Measurements from ENCODE around the gene OXT. TPM values are rescaled to one million over a fixed set of nuclear protein-coding genes. Genes with fewer than 3 reads are reported as not detected.

Gene OXT
- total RNA-seq, 1 donor from 2014 or later: not detected

- DNase-seq (ENCODE audit: low spot score in 2 of 2, unreplicated experiment in 2 of 2): no peak
- Mint-ChIP-seq H3K4me3 (peak overlapping the region; percentile 49), H3K36me3 (no peaks in the 10 kb centered on the region), H3K9me3 (no peaks in the 10 kb centered on the region), H3K27ac (no peak overlapping the region), H3K27me3 (ENCODE audit: low read depth) (peaks cover 78% of the 10 kb centered on the region), H3K4me1 (no peaks in the 10 kb centered on the region)
- no peak for TF ChIP-seq CTCF (IDR thresholded peaks at IDR 0.05; ENCODE audit: unreplicated experiment)
Measured at GRCh38 chr20:3081641-3082040, 10.2 kb downstream of the OXT start.

GRCh38 chr20:3082306-3082951 lies 11.0 kb downstream of the OXT start:
- TF ChIP-seq CTCF (IDR thresholded peaks at IDR 0.05; ENCODE audit: unreplicated experiment): no peak
- Mint-ChIP-seq H3K27ac (no peak overlapping the region), H3K9me3 (no peaks in the 10 kb centered on the region), H3K4me1 (no peaks in the 10 kb centered on the region), H3K36me3 (no peaks in the 10 kb centered on the region), H3K27me3 (ENCODE audit: low read depth) (peaks cover 73% of the 10 kb centered on the region), H3K4me3 (peak overlapping the region; percentile 49)
- no peak for DNase-seq (ENCODE audit: low spot score in 2 of 2, unreplicated experiment in 2 of 2)

- H3K9me3 Mint-ChIP-seq: no peaks in the 10 kb centered on the region
- no peak for DNase-seq (ENCODE audit: low spot score in 2 of 2, unreplicated experiment in 2 of 2)
- no peaks in the 10 kb centered on the region for H3K4me1 Mint-ChIP-seq
- H3K36me3 Mint-ChIP-seq: no peaks in the 10 kb centered on the region
- peaks cover 67% of the 10 kb centered on the region for H3K27me3 Mint-ChIP-seq (ENCODE audit: low read depth)
- peak overlapping the region; percentile 47 for H3K4me3 Mint-ChIP-seq
- no peak overlapping the region for H3K27ac Mint-ChIP-seq
- TF ChIP-seq CTCF (IDR thresholded peaks at IDR 0.05; ENCODE audit: unreplicated experiment): no peak
Measured at GRCh38 chr20:3082955-3083952, 11.8 kb downstream of the OXT start.

- no peak for TF ChIP-seq CTCF (IDR thresholded peaks at IDR 0.05; ENCODE audit: unreplicated experiment)
- Mint-ChIP-seq H3K27me3 (ENCODE audit: low read depth) (peaks cover 59% of the 10 kb centered on the region), H3K4me3 (peak within 1 kb of the TSS; percentile 47), H3K27ac (no peak within 1 kb of the TSS), H3K36me3 (no peaks in the 10 kb centered on the region), H3K9me3 (no peaks in the 10 kb centered on the region), H3K4me1 (no peaks in the 10 kb centered on the region)
- DNase-seq (ENCODE audit: low spot score in 2 of 2, unreplicated experiment in 2 of 2): no peak
Measured at GRCh38 chr20:3084283-3084985, 13.0 kb downstream of the OXT start, which contains the start of gene AVP. Gene AVP, minus strand, starts transcription at chr20:3084724. Its CDS starts 50 bp downstream, at chr20:3084674.

GRCh38 chr20:3084986-3085360 lies 13.6 kb downstream of the OXT start:
- Mint-ChIP-seq H3K4me3 (no peak overlapping the region), H3K4me1 (no peaks in the 10 kb centered on the region), H3K27me3 (ENCODE audit: low read depth) (peaks cover 59% of the 10 kb centered on the region), H3K36me3 (no peaks in the 10 kb centered on the region), H3K9me3 (no peaks in the 10 kb centered on the region), H3K27ac (no peak overlapping the region)
- no peak for TF ChIP-seq CTCF (IDR thresholded peaks at IDR 0.05; ENCODE audit: unreplicated experiment)
- no peak for DNase-seq (ENCODE audit: low spot score in 2 of 2, unreplicated experiment in 2 of 2)
